ENCODE data around the gene SMIM36. TPM values are rescaled to one million over a fixed set of nuclear protein-coding genes. Genes with fewer than 3 reads are reported as not detected.
"Not testable (repeated sequence)": the region's sequence is repeated elsewhere in the genome, so short reads cannot be mapped to it uniquely, and the experiment has no call there.

SMIM36 gene
- polyA plus RNA-seq, 3 donors: 0.14 TPM; not detected in 2

DNA sequence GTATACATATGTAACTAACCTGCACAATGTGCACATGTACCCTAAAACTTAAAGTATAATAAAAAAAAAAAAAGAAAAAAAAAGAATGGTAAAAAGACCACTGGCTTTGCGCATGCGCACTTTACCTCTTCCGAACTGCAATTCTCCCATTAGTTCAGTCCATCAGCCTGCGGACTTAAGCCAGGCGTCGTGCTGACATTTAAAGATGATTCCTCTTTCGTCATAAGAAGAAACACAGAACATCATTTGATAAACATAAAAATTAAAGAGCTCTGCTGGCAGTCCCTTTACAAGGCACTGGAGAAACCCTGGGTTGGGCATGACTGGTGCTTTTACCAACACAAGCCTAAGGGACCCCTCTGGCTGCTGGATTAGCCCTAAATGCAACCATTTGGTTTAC, 3.6 kb downstream of the SMIM36 start:
- DNase-seq: not testable (repeated sequence)

- DNase-seq: not testable (repeated sequence)
Observed at GRCh38 chr17:55501626-55502025, 9.6 kb downstream of the SMIM36 start.

DNA sequence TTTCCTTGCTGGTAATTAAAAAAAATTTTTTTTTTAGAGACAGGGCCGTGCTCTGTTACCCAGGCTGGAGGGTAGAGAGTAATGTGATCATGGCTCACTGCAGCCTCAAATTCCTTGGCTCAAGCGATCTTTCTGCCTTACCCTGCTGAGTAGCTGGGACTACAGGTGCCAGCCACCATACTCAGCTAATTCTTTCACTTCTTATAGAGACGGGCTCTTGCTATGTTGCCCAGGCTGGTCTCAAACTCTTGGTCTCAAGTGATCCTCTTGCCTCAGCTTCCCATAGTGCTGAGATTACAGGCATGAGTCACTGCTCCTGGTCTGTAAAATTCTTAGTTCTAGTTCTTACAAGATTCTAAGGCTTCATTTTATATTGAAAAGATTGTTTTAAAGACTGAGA, 11.1 kb downstream of the SMIM36 start:
- DNase-seq: no peak

GRCh38 chr17:55496094-55496881, 15.0 kb downstream of the SMIM36 start:
- no peak for DNase-seq

- no peak for DNase-seq
Observed at GRCh38 chr17:55495239-55495638, 16.0 kb downstream of the SMIM36 start.

GRCh38 chr17:55492781-55493341, 18.4 kb downstream of the SMIM36 start:
- no peak for DNase-seq

DNA sequence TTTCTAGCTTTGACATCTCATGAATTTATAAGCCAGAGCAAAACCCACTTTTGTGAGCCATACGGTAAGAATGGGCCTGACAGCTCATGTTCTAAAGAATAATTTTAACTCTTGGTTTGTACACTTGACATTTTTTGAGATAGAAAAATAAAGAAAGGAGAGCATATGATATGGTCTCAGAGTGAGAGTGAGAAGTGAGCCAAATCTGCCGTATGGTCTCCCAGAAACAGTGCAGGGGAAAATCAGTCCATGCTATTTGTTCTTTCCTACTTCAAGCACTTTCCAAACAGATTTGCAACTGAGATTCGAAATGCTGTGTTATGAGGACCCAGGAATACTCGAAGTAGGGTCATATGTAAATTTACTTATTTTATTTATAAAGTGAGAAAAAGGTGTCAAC, 20.9 kb downstream of the SMIM36 start:
- DNase-seq: no peak

DNA sequence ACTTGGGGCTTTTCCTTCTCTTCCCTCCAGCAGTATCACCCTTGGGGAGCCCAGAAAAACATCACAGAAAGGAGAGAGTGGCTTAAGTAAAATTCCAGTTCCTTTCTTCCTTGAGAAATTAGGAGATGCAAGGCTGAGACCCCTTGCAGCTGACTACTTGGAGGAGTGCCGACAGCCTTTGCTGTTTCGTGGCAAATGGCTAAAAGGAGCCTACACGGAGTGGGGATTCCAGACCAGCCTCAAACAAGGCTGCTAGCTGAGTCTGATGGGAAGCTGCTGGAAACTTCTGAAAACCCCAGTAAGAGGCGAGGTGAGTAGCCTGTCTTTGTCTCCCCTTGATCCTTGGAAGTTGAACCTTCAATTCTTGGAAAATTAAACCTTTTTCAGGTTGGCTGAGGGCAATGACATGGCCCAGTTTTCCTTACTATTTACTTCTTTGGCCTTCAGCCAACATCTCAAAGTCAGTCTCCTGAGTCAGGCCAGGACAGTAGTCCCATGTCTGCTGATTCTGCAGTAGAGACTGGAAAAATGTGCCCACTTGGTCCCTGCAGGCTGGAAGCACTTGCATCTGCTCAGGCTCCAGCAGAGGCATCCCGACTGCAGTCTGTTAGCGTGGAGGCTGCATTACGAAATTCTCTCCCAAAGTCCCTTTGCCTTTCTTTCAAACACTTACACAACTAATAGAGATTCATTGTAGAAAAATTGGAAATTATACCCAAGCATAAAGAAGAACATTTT, 23.4 kb downstream of the SMIM36 start:
- no peak for DNase-seq

DNA sequence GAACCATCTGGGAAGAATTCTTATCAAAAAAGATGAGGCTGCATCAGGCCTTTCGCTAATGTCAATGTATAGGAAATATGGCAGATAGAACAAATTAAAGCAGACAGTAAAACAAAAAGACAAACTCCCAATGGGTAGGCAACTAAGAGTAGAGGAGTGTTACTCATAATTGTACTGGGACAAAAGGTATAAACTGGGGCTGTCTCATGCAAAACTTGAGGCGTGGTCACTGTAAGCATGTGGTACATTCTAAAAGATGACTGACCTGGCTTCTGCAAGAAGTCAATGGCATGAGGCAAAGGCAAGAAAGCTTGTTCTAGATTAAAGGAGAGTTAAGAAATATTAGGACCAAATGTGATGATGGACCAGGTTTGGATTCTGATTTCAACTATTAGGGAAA, 26.7 kb downstream of the SMIM36 start:
- DNase-seq: no peak

DNA sequence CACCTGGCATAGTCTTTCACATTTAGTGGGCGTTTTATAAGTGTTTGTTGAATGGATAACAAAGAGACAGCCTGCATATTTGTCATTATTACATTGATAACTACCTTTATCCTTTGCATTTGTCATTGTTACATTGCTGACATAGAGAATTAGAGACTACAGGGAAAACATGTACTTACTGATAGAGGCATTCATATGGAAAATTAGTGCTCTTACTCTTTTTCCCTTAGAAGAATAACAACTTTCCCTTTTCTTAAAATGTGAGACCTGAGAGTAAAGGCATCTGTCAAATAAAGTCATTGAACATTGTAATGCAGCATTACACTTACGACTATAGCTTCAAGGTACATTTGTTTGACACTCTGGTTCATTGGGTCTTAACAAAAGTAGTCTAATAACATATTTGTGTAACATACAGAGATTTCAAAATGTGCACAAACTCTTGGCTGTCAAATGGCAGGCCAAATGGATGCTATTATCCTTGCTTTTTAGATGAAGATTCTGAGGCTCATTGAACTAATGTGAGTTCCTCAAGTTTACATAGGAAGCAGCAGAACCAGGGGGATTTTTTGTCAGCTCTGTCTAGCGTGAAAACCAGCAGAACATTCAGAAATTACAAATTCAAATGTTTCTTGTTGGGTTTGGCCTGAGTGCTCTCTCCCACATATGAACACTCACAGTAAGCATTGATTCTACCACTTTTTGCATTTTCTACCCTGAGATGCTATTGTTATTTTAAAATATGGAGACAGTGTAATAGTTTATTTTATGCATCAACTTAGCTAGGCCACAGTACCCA, 28.5 kb downstream of the SMIM36 start:
- DNase-seq: no peak

DNA sequence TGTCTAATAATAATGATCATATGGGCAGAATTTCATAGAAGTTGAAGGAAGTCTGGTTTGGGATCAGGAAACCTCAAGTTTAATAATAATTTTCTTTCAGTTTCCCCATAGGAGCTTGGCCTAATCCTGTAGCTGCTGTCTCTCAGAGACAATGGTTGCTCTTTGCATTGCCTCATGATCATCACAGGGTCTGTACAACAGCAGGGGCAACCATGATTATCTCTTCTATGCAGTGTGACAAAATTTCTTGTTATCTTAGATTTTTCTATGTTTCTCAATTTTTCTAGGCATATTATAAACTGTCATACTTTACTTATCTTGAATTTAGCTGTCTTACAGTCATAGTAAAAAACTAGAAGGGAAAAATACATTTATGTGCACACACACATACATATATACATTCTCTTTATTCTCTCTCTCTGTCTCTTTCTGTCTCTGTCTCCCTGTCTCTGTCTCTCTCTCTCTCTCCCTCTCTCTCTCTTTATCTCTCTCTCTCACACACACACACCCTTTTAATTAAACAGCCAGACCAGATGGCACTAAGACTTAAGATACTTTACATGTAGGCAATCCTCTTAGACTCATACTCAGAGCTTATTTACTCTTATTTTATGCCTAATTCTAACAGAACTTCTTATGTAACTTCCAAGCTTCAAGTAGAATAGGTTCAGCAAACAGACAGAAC, 30.5 kb downstream of the SMIM36 start:
- DNase-seq: no peak

DNA sequence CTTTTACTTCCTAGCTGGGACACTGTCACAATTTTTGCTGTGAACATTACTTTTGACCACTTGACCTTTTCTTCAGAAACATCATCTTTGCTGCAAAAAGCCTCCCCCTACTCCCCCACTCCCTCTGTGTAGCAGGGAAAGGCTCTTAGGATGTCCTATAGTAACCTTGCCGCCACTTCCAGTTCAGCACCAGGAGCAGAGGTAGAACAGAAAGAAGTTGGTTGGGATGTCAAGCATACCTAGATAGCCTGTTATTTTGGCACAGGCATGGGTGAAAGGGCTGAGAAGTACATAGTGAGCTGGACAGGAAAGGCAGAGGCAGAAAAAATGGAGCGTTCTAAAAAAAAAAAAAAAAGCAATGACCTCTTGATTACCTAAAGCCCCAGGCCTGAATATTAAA, 31.3 kb downstream of the SMIM36 start:
- DNase-seq: no peak

DNA sequence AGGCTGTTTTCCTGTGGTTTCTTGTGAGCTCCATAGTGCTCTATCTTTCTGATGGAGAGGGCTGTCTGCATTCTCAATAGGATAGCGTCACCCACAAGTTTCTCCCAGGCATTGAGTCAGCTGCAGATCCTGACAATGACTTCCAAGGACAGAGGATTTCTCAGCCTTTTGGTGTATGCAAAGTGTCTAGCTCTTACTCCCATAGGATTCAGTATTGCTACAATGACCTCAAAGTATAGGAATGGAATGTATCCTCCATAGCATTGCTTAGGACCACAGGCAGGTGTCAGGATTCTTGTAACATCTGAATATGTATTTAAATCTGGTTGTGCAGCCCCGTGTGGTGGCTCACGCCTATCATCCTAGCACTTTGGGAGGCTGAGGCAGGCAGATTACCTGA, 32.3 kb downstream of the SMIM36 start:
- no peak for DNase-seq

GRCh38 chr17:55466671-55467070, 44.6 kb downstream of the SMIM36 start:
- no peak for DNase-seq

DNA sequence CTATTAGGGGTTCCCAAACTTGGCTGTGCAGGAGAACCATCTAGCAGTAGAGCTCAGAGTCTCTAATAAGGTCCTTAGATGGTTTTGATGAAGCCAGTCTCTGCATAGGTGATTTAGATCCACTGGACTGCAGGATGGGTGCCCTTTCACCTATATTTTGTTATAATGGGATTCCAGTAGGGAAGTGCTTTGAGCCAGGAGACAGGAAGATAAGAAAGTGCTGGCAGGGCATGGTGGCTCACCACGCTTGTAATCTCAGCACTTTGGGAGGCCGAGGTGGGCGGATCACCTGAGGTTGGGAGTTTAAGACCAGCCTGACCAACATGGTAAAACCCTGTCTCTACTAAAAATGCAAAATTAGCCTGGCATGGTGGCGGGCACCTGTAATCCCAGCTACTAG, 45.5 kb downstream of the SMIM36 start:
- not testable (repeated sequence) for DNase-seq

DNA sequence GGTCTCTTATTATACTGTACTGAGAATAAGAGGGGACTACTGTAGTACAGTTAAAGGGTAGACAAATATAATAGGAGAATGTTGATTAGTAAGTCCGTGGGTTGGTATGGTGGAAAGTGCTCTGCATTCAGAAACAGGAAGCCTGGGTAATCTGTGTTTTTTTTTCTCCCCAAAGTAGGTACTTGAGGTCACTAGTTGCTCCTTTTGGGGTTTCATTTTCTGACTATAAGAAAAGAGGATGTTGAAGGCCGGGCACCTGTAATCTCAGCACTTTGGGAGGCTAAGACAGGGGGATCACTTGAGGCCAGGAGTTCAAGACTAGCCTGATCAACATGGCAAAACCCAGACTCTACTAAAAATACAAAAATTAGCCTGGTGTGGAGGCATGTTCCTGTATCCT, 47.7 kb downstream of the SMIM36 start:
- no peak for DNase-seq

GRCh38 chr17:55462711-55463110, 48.5 kb downstream of the SMIM36 start:
- DNase-seq: no peak

- no peak for DNase-seq
Observed at GRCh38 chr17:55462234-55462633, 49.0 kb downstream of the SMIM36 start.

GRCh38 chr17:55458978-55459377, 52.3 kb downstream of the SMIM36 start:
- no peak for DNase-seq

DNA sequence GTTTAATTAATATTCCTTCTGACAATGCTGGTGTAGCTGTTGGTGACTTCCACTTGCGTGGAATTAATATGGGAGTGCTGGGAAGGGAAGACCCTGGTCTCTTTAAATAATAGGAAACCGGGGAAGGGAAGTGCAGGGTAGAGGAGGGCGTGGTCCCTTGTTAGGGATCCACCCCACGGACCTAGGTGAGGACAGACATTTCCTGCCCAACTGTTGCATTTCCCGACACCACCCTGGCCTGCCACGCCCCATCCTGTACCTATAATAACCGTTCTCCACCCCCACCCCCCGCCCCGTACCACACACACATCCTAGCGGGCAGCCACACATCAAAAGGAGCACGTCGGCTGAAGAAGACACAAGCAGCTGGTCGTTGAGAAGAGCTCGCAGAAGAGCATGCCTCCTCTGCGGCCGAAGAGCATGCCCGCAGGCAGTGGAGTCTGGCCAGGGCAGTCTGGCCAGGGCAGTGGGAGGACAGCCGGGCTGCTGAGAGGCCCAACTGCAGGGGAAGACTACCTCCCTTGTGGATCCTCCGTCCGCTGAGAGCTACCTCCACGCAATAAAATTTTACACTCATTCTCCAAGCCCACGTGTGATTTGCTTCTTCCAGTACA, 52.9 kb downstream of the SMIM36 start:
- DNase-seq: no peak

Measured in renal pelvis (tissue), 4 donors.